CD4-positive, alpha-beta T cell treated with Interleukin-17A for 4 hours (primary cell): ENCODE results near the gene CD248.
"Not testable (repeated sequence)": the region's sequence is repeated elsewhere in the genome, so short reads cannot be mapped to it uniquely, and the experiment has no call there.

Experiments
- DNase-seq: peaks from one replicate; pipeline ENCODE4 v3.0.0-alpha.2; 2020; ENCODE audit warnings: mixed read lengths

The CD248 gene

GRCh38 chr11:66328031-66328301, 11.1 kb upstream of the CD248 start:
- DNase-seq: no peak

GRCh38 chr11:66327171-66328030, 10.6 kb upstream of the CD248 start:
- no peak for DNase-seq

GRCh38 chr11:66326261-66327111, 9.6 kb upstream of the CD248 start:
- DNase-seq: peak; percentile 74

- DNase-seq: no peak
These were observed 8.4 kb upstream of the CD248 start for GRCh38 chr11:66325263-66325671.

GRCh38 chr11:66324664-66325063, 7.8 kb upstream of the CD248 start:
- no peak for DNase-seq

- DNase-seq: no peak
These were observed 6.8 kb upstream of the CD248 start for GRCh38 chr11:66323684-66324083.

- DNase-seq: no peak
These were observed 6.0 kb upstream of the CD248 start for GRCh38 chr11:66322732-66323427.

GRCh38 chr11:66321606-66322005, 4.8 kb upstream of the CD248 start:
- no peak for DNase-seq

- not testable (repeated sequence) for DNase-seq
These were observed 3.9 kb upstream of the CD248 start for GRCh38 chr11:66320748-66321147.

- not testable (repeated sequence) for DNase-seq
These were observed 3.4 kb upstream of the CD248 start for GRCh38 chr11:66320289-66320688.

GRCh38 chr11:66318600-66318970, 1.7 kb upstream of the CD248 start:
- no peak for DNase-seq

GRCh38 chr11:66317723-66318599, 1.1 kb upstream of the CD248 start:
- DNase-seq: peak; percentile 72

- DNase-seq: peak; percentile 58
These were observed 478 bp upstream of the CD248 start for GRCh38 chr11:66317322-66317722.

GRCh38 chr11:66315921-66316811, 678 bp downstream of the CD248 start:
- no peak for DNase-seq

- DNase-seq: no peak
These were observed 1.4 kb downstream of the CD248 start for GRCh38 chr11:66315498-66315885.

- no peak for DNase-seq
These were observed 2.0 kb downstream of the CD248 start for GRCh38 chr11:66314561-66315497.

- no peak for DNase-seq
These were observed 2.7 kb downstream of the CD248 start for GRCh38 chr11:66314186-66314501.

- DNase-seq: no peak
These were observed 3.3 kb downstream of the CD248 start for GRCh38 chr11:66313321-66314185.

GRCh38 chr11:66312549-66313320, 4.1 kb downstream of the CD248 start:
- DNase-seq: peak; percentile 100
